IPS-NIHi7 (cell line): ENCODE measurements around the gene TMEM132D.
A peak's percentile ranks its signal among the peaks of the same experiment; 100 is the strongest.

Experiments
- DNase-seq: peaks from one replicate; pipeline ENCODE4 v3.0.0; 2012; ENCODE audit warnings: mixed read lengths; ENCODE audit errors: extremely low spot score

The TMEM132D gene

GRCh38 chr12:129826273-129826672 is 77.6 kb downstream of the TMEM132D start:
- DNase-seq = no peak

- DNase-seq = no peak
These were observed 78.5 kb downstream of the TMEM132D start for GRCh38 chr12:129825316-129825715.

GRCh38 chr12:129821964-129822363 is 81.9 kb downstream of the TMEM132D start:
- no peak for DNase-seq

- no peak for DNase-seq
These were observed 84.4 kb downstream of the TMEM132D start for GRCh38 chr12:129819391-129819790.

- no peak for DNase-seq
These were observed 88.0 kb downstream of the TMEM132D start for GRCh38 chr12:129815846-129816245.

- DNase-seq = no peak
These were observed 91.9 kb downstream of the TMEM132D start for GRCh38 chr12:129811963-129812362.

GRCh38 chr12:129807136-129807535 is 96.7 kb downstream of the TMEM132D start:
- no peak for DNase-seq

- DNase-seq = no peak
These were observed 112.4 kb downstream of the TMEM132D start for GRCh38 chr12:129791396-129791795.

- no peak for DNase-seq
These were observed 112.9 kb downstream of the TMEM132D start for GRCh38 chr12:129790930-129791329.

- no peak for DNase-seq
These were observed 113.5 kb downstream of the TMEM132D start for GRCh38 chr12:129790331-129790730.

GRCh38 chr12:129789921-129790320 is 113.9 kb downstream of the TMEM132D start:
- no peak for DNase-seq

GRCh38 chr12:129788506-129789084 is 115.2 kb downstream of the TMEM132D start:
- DNase-seq = no peak

GRCh38 chr12:129779989-129780388 is 123.8 kb downstream of the TMEM132D start:
- no peak for DNase-seq

GRCh38 chr12:129779033-129779432 is 124.8 kb downstream of the TMEM132D start:
- DNase-seq = no peak

- no peak for DNase-seq
These were observed 126.7 kb downstream of the TMEM132D start for GRCh38 chr12:129776977-129777667.

GRCh38 chr12:129772501-129773493 is 131.0 kb downstream of the TMEM132D start:
- DNase-seq = peak; percentile 55

- peak; percentile 53 for DNase-seq
These were observed 132.6 kb downstream of the TMEM132D start for GRCh38 chr12:129771238-129771637.

GRCh38 chr12:129765719-129766118 is 138.1 kb downstream of the TMEM132D start:
- no peak for DNase-seq

- no peak for DNase-seq
These were observed 141.4 kb downstream of the TMEM132D start for GRCh38 chr12:129762436-129762835.

GRCh38 chr12:129753586-129753985 is 150.2 kb downstream of the TMEM132D start:
- no peak for DNase-seq

- no peak for DNase-seq
These were observed 153.4 kb downstream of the TMEM132D start for GRCh38 chr12:129750421-129750820.

GRCh38 chr12:129746318-129746717 is 157.5 kb downstream of the TMEM132D start:
- no peak for DNase-seq
